Heart right ventricle (tissue), 16 donors: ENCODE data around the gene EGLN1. TPM values are rescaled to one million over a fixed set of nuclear protein-coding genes. Genes with fewer than 3 reads are reported as not detected.

Experiments
- ATAC-seq, 8 donors: fragments of 200-7000 bp; cut with Tn5 transposase; one replicate each; pipeline ENCODE4 v1.9.1; 2020; ENCODE audit warnings: mild to moderate bottlenecking in 8 of 8, moderate library complexity in 8 of 8, moderate number of reproducible peaks in 1 of 8
- DNase-seq, 2 donors: peaks; one replicate each; pipeline ENCODE4 v3.0.0-alpha.2; 2020
- H3K27ac ChIP-seq, 10 donors: fragments of 200-600 bp; sonication (generic) in 2 of 10; one replicate each; pipeline versions ENCODE4 v1.5.0 to v1.8.0; 2020 to 2022; ENCODE audit warnings: mild to moderate bottlenecking in 3 of 10
- H3K27me3 ChIP-seq, 7 donors: fragments of 200-600 bp; one replicate each; pipeline ENCODE4 v1.8.0; 2021 to 2022; ENCODE audit warnings: mild to moderate bottlenecking in 2 of 7
- H3K36me3 ChIP-seq, 9 donors: fragments of 200-600 bp; sonication (generic) in 1 of 9; one replicate each; pipeline versions ENCODE4 v1.5.0 to v1.8.0; 2020 to 2022; ENCODE audit warnings: mild to moderate bottlenecking in 2 of 9
- H3K4me1 ChIP-seq, 9 donors: fragments of 200-600 bp; sonication (generic) in 1 of 9; one replicate each; pipeline versions ENCODE4 v1.5.0 to v1.8.0; 2020 to 2022; ENCODE audit warnings: mild to moderate bottlenecking in 4 of 9
- H3K4me3 ChIP-seq, 10 donors: fragments of 200-600 bp; sonication (generic) in 2 of 10; one replicate each; pipeline versions ENCODE4 v1.5.0 to v1.8.0; 2020 to 2022; ENCODE audit warnings: mild to moderate bottlenecking in 7 of 10, moderate library complexity in 2 of 10
- H3K9me3 ChIP-seq, 11 donors: fragments of 200-600 bp in 10 of 11; sonication (generic) in 2 of 11; one replicate each; pipeline versions ENCODE4 v1.5.0 to v1.8.0; 2013 to 2022; ENCODE audit warnings: mild to moderate bottlenecking in 2 of 11, control low read depth in 1 of 11, moderate library complexity in 1 of 11
- WGBS, 2 donors: extraction: QIAGEN DNeasy Blood & Tissue Kit; methylation state at CpG; one replicate each; pipeline ENCODE4 v1.1.7; 2013; ENCODE audit warnings: inconsistent platforms in 1 of 2; 5-methylcytosine and 5-hydroxymethylcytosine counted together
- intact Hi-C, 10 donors: fragments of 100-400 bp; cut with DNase I; formaldehyde crosslinking; loops; one replicate each; pipeline versions ENCODE4 v1.11.1 to v1.14.2; 2022
- polyA plus RNA-seq, 2 donors: library from polyadenylated mRNA; stranded (reverse); fragments of 200-250 nt; gene quantifications; one replicate each; pipeline ENCODE4 v1.2.3, GENCODE V29; 2013
- total RNA-seq, 10 donors: library from RNA; stranded (reverse); fragmentation: NEBNext Ultra II Directional in 3 of 10; extraction: Animal tissue kit (Norgen Biotek cat#: 25700) in 3 of 10; gene quantifications; one replicate each; pipeline versions ENCODE4 v1.2.1 to v1.2.4, GENCODE V29; 2021 to 2023
- TF ChIP-seq, protein P1 (sequence below), 9 donors: fragments of 200-600 bp; sonication (generic) in 2 of 9; IDR thresholded peaks; one replicate each; pipeline versions ENCODE4 v1.5.0 to v1.8.0; 2021 to 2022; ENCODE audit warnings: antibody characterized with exemption in 9 of 9, mild to moderate bottlenecking in 5 of 9, moderate library complexity in 1 of 9
- donor health status: Arrhythmogenic right ventricular cardiomyopathy.
- donor health status: ischemic (EF 13 %, LVEDD 7.1; RV severe dilation, severe dysfunction).
- donor health status: healthy with polysubstance abuse.
- donor health status: DM: no; HTN: yes; CAD: no.
- donor health status: DM: no; HTN: no; CAD: no.
- donor health status: ischemic (EF 25% LVEDD 6.9; RV normal size, moderate dysfunction).
- donor health status: ischemic (EF 25% LVEDD 5.7; RV mildly dilated, moderate dysfunction).
- donor health status: healthy.
- donor health status: DM: yes; HTN: yes; CAD: no.
- donor health status: Ischemic cardiomyopathy.
- donor health status: ischemic (EF 35%, LVEDD 5.7; RV mildly dilated, moderate dysfunction).
- donor health status: nonischemic (EF 11% LVEDD 7.7; RV severe dilation, severe dysfunction).
- donor health status: DM: yes; HTN: yes; CAD: no.
- donor health status: PGD.
- donor health status: ischemic (EF 29% LVEDD 5.4; RV normal size, mild dysfunction).
- donor health status: nonischemic (EF 23%, LVEDD 6.1; RV moderate dilation, normal function).

The EGLN1 gene
- total and polyA plus RNA-seq, 12 donors = 13.0 to 104 (median 65.8) TPM

GRCh38 chr1:231364192-231364591 is 57.9 kb downstream of the EGLN1 start:
- Histone ChIP-seq H3K27ac (peak overlapping the region in 3 of 10 donors; percentile 4 to 29 (median 15)), H3K4me3 (no peak overlapping the region), H3K4me1 (peaks cover 0 to 41% (median 14%) of the 10 kb centered on the region in 9 donors), H3K9me3 (no peaks in the 10 kb centered on the region), H3K27me3 (no peaks in the 10 kb centered on the region), H3K36me3 (peaks cover 0 to 97% (median 16%) of the 10 kb centered on the region in 9 donors)
- 76 to 79% methylated on average over 5 of the region's 5 CpGs for WGBS, 2 donors
- intact Hi-C loops = loop anchor here in 2 of 10 donors (5.0 kb wide), 2 partner anchors 58 to 243 kb away; partner anchors contain the start of gene EGLN1 (in 1 of the 2)
- TF ChIP-seq, protein P1, sequence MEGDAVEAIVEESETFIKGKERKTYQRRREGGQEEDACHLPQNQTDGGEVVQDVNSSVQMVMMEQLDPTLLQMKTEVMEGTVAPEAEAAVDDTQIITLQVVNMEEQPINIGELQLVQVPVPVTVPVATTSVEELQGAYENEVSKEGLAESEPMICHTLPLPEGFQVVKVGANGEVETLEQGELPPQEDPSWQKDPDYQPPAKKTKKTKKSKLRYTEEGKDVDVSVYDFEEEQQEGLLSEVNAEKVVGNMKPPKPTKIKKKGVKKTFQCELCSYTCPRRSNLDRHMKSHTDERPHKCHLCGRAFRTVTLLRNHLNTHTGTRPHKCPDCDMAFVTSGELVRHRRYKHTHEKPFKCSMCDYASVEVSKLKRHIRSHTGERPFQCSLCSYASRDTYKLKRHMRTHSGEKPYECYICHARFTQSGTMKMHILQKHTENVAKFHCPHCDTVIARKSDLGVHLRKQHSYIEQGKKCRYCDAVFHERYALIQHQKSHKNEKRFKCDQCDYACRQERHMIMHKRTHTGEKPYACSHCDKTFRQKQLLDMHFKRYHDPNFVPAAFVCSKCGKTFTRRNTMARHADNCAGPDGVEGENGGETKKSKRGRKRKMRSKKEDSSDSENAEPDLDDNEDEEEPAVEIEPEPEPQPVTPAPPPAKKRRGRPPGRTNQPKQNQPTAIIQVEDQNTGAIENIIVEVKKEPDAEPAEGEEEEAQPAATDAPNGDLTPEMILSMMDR (IDR thresholded peaks at IDR 0.05) = no peak
- no peak for ATAC-seq
- DNase-seq = no peak

DNA sequence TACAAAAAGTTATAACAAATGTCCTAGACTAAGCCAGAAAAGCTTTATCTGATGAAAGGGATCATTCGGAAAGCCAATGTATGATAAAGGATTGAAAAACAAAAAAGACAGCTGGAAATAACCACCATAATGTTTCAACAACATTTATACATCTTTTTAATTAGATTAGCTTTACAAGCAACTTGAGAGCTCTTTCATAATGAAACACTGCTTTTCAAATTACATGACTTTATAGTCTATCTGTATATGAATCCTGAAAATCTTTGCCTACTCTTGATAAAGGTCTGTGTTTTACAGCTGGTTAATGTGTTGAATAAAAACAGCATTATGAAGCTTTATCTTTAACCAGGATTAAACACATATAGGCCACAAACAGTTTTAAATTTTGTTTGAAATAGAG is 58.5 kb downstream of the EGLN1 start:
- ATAC-seq = no peak
- DNase-seq = no peak
- TF ChIP-seq, protein P1 (IDR thresholded peaks at IDR 0.05) = no peak
- no peaks in the 10 kb centered on the region for H3K27me3 ChIP-seq
- H3K9me3 ChIP-seq = no peaks in the 10 kb centered on the region
- intact Hi-C loops = loop anchor here in 2 of 10 donors (5.0 kb wide), 2 partner anchors 59 to 244 kb away; partner anchors contain the start of gene EGLN1 (in 1 of the 2)
- peak overlapping the region in 2 of 10 donors; percentile 15 to 29 for H3K27ac ChIP-seq
- peaks cover 0 to 92% (median 16%) of the 10 kb centered on the region in 9 donors for H3K36me3 ChIP-seq
- H3K4me3 ChIP-seq = no peak overlapping the region
- 73 to 80% methylated on average over 1 of the region's 1 CpG for WGBS, 2 donors
- H3K4me1 ChIP-seq = peaks cover 0 to 39% (median 15%) of the 10 kb centered on the region in 9 donors

DNA sequence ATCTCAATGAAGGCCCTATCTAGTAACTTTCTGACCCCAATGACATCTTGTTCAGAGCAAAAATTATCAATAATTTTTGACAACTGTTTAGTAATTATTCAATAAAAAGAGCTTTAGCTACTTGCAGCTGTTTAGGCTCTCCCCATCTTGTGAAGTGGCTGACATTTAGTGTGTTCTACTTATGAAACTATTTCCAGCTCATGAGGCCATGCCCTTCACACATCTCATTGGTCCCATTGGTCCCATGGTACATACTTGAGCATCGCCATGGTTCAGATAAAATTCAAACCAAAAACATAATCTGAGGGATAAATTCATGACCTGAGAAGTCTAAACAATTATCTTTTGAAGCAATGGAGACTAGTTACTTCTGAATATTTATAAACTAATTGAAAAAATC is 59.8 kb downstream of the EGLN1 start:
- WGBS, 2 donors = 37 to 50% methylated on average over 1 of the region's 1 CpG
- no peaks in the 10 kb centered on the region for H3K27me3 ChIP-seq
- H3K4me3 ChIP-seq = no peak overlapping the region
- H3K9me3 ChIP-seq = no peaks in the 10 kb centered on the region
- TF ChIP-seq, protein P1 (IDR thresholded peaks at IDR 0.05) = no peak
- DNase-seq (no peak), ATAC-seq (peak in 5 of 8 donors; percentile 71 to 82 (median 77))
- H3K4me1 ChIP-seq = peaks cover 0 to 51% (median 27%) of the 10 kb centered on the region in 9 donors
- intact Hi-C loops = loop anchor here in 2 of 10 donors (5.0 kb wide), 2 partner anchors 60 to 245 kb away; partner anchors contain the start of gene EGLN1 (in 1 of the 2)
- H3K36me3 ChIP-seq = peaks cover 0 to 80% (median 8%) of the 10 kb centered on the region in 9 donors
- H3K27ac ChIP-seq = peak overlapping the region in 3 of 10 donors; percentile 22 to 56 (median 29)

GRCh38 chr1:231359113-231359512 is 63.0 kb downstream of the EGLN1 start:
- Histone ChIP-seq H3K4me3 (no peak overlapping the region), H3K27ac (peak overlapping the region in 3 of 10 donors; percentile 13 to 45 (median 28)), H3K4me1 (peaks cover 0 to 32% (median 28%) of the 10 kb centered on the region in 9 donors), H3K36me3 (peaks cover 0 to 56% (median 4%) of the 10 kb centered on the region in 9 donors), H3K9me3 (no peaks in the 10 kb centered on the region), H3K27me3 (no peaks in the 10 kb centered on the region)
- WGBS, 2 donors = 61 to 67% methylated on average over 6 of the region's 6 CpGs
- intact Hi-C loops = loop anchor here in 8 of 10 donors (5.0 to 10.0 kb wide), 5 partner anchors 63 to 246 kb away; partner anchors contain the start of genes TSNAX (in 3 of the 8) and EGLN1 (in 2 of the 8)
- peak in 1 of 8 donors; percentile 88 for ATAC-seq
- TF ChIP-seq, protein P1 (IDR thresholded peaks at IDR 0.05) = no peak
- DNase-seq = no peak
